Measurements from ENCODE around the gene OSR1. TPM values are rescaled to one million over a fixed set of nuclear protein-coding genes. Genes with fewer than 3 reads are reported as not detected.

The OSR1 gene
- total RNA-seq, 1 donor from 2014 or later = 1.3 TPM

- DNase-seq (ENCODE audit: low read depth) = no peak
- Histone ChIP-seq H3K4me3 (ENCODE audit: low read depth, low read length) (peak overlapping the region; percentile 47), H3K36me3 (ENCODE audit: control insufficient read depth, insufficient read depth, low read length) (no peaks in the 10 kb centered on the region), H3K27me3 (ENCODE audit: control insufficient read depth, insufficient read depth, low read length) (peaks cover 8% of the 10 kb centered on the region)
- no peak for FAIRE-seq
- no peak for TF ChIP-seq CTCF (IDR thresholded peaks at IDR 0.05; ENCODE audit: insufficient read depth, low read length, severe bottlenecking)
Measured at GRCh38 chr2:19361325-19361990, 3.0 kb upstream of the OSR1 start.

GRCh38 chr2:19360966-19361321 lies 2.5 kb upstream of the OSR1 start:
- no peak for TF ChIP-seq CTCF (IDR thresholded peaks at IDR 0.05; ENCODE audit: insufficient read depth, low read length, severe bottlenecking)
- Histone ChIP-seq H3K27me3 (ENCODE audit: control insufficient read depth, insufficient read depth, low read length) (peaks cover 8% of the 10 kb centered on the region), H3K4me3 (ENCODE audit: low read depth, low read length) (no peak overlapping the region), H3K36me3 (ENCODE audit: control insufficient read depth, insufficient read depth, low read length) (no peaks in the 10 kb centered on the region)
- FAIRE-seq (no peak), DNase-seq (ENCODE audit: low read depth) (no peak)

- H3K27me3 ChIP-seq (ENCODE audit: control insufficient read depth, insufficient read depth, low read length) = peaks cover 8% of the 10 kb centered on the region
Measured at GRCh38 chr2:19360266-19360965, 2.0 kb upstream of the OSR1 start.

DNA sequence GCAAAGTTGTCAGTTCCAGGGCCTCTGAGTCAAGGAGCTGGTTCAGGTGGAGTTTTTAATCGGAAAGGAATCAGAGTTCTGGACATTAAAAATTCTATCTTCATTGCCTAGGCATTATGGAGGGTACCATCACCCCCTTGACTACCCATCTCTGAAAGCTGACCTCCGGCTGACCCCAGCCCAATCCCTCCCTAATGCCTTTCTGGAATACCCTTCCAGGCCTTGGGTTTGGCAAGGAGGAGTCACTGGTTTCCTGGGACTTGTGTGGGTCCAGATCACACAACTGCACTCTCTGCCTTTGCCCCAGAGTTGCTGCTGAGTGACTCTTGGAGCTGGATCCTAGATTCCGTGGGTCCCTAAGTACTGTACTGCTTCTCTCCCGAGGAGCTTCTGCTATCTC lies 1.0 kb upstream of the OSR1 start:
- H3K36me3 ChIP-seq (ENCODE audit: control insufficient read depth, insufficient read depth, low read length) = no peaks in the 10 kb centered on the region
- no peak for DNase-seq (ENCODE audit: low read depth)
- no peak overlapping the region for H3K4me3 ChIP-seq (ENCODE audit: low read depth, low read length)
- FAIRE-seq = no peak
- H3K27me3 ChIP-seq (ENCODE audit: control insufficient read depth, insufficient read depth, low read length) = peaks cover 13% of the 10 kb centered on the region
- TF ChIP-seq CTCF (IDR thresholded peaks at IDR 0.05; ENCODE audit: insufficient read depth, low read length, severe bottlenecking) = no peak

More at GRCh38 chr2:19360266-19360965, 2.0 kb upstream of the OSR1 start:
- no peak overlapping the region for H3K4me3 ChIP-seq (ENCODE audit: low read depth, low read length)
- DNase-seq (ENCODE audit: low read depth) = no peak
- H3K36me3 ChIP-seq (ENCODE audit: control insufficient read depth, insufficient read depth, low read length) = no peaks in the 10 kb centered on the region
- peak; percentile 62 for FAIRE-seq
- TF ChIP-seq CTCF (IDR thresholded peaks at IDR 0.05; ENCODE audit: insufficient read depth, low read length, severe bottlenecking) = no peak

DNA sequence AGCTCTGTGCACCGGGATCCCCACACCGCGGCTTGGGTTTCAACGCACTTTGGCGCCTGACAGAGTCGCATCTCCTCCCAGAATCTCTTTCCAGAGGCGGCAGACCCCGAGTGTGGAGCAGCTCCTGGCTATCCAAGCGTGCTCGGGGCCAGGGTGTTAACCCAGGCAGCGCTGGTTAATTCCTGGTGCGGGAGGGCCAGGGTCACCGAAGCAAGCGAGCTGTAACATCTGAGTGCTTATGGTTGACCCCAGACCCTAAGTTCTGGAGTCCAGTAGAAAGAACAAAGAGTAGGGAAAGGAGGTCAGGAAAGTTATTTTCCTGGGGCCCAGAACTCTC lies 566 bp upstream of the OSR1 start:
- Histone ChIP-seq H3K4me3 (ENCODE audit: low read depth, low read length) (no peak overlapping the region), H3K36me3 (ENCODE audit: control insufficient read depth, insufficient read depth, low read length) (no peaks in the 10 kb centered on the region), H3K27me3 (ENCODE audit: control insufficient read depth, insufficient read depth, low read length) (peaks cover 13% of the 10 kb centered on the region)
- DNase-seq (ENCODE audit: low read depth) = no peak
- FAIRE-seq = no peak
- no peak for TF ChIP-seq CTCF (IDR thresholded peaks at IDR 0.05; ENCODE audit: insufficient read depth, low read length, severe bottlenecking)

Data from bronchial epithelial cell (primary cell).